Suprapubic skin (tissue), 4 donors: ENCODE results near the gene FGFR3. TPM values are rescaled to one million over a fixed set of nuclear protein-coding genes. Genes with fewer than 3 reads are reported as not detected.

Experiments used
- DNase-seq, 2 donors: peaks; one replicate each; pipeline ENCODE4 v3.0.0-alpha.2; 2019; ENCODE audit warnings: low spot score in 2 of 2
- H3K27ac ChIP-seq: fragments of 200-600 bp; sonication (generic); one replicate; pipeline ENCODE4 v1.5.1; 2019
- H3K27me3 ChIP-seq: fragments of 200-600 bp; sonication (generic); one replicate; pipeline ENCODE4 v1.5.1; 2019
- H3K36me3 ChIP-seq: fragments of 200-600 bp; sonication (generic); one replicate; pipeline ENCODE4 v1.5.1; 2019
- H3K4me1 ChIP-seq: fragments of 200-600 bp; sonication (generic); one replicate; pipeline ENCODE4 v1.5.1; 2019
- H3K4me3 ChIP-seq: fragments of 200-600 bp; sonication (generic); one replicate; pipeline ENCODE4 v1.5.1; 2019; ENCODE audit warnings: mild to moderate bottlenecking
- H3K9me3 ChIP-seq: fragments of 200-600 bp; sonication (generic); one replicate; pipeline ENCODE4 v1.5.1; 2019
- CTCF ChIP-seq, 2 donors: fragments of 200-600 bp in 1 of 2; fragments of 450-650 bp in 1 of 2; sonication (generic) in 1 of 2; IDR thresholded peaks; one replicate each; pipeline ENCODE4 v1.5.1; 2016 to 2019; ENCODE audit warnings: antibody characterized with exemption in 2 of 2, mild to moderate bottlenecking in 1 of 2, moderate library complexity in 1 of 2
- EP300 ChIP-seq: sonication (generic); formaldehyde crosslinking; IDR thresholded peaks from one replicate; pipeline ENCODE4 v1.6.1; 2017; ENCODE audit warnings: antibody characterized with exemption
- POLR2A ChIP-seq, 2 donors: fragments of 450-650 bp; IDR thresholded peaks; one replicate each; pipeline ENCODE4 v1.6.1; 2017; ENCODE audit warnings: antibody characterized with exemption in 2 of 2, mild to moderate bottlenecking in 2 of 2, moderate library complexity in 2 of 2
- POLR2AphosphoS5 ChIP-seq, 3 donors: sonication (generic); formaldehyde crosslinking; IDR thresholded peaks; one replicate each; pipeline ENCODE4 v1.6.1; 2017; ENCODE audit warnings: antibody characterized with exemption in 3 of 3
- WGBS: methylation state at CpG from one replicate; pipeline ENCODE4 v1.1.5; 2018; 5-methylcytosine and 5-hydroxymethylcytosine counted together
- total RNA-seq, 4 donors: library from RNA; depleted of rRNA; stranded (reverse); fragments of >200 nt; gene quantifications; one replicate each; pipeline ENCODE4 v1.1.0, GENCODE V29; 2016

The FGFR3 gene
- total RNA-seq, 4 donors from 2014 or later = 511 to 829 (median 662) TPM

- no peak overlapping the region for H3K27ac ChIP-seq
- H3K9me3 ChIP-seq = no peaks in the 10 kb centered on the region
- H3K4me1 ChIP-seq = peaks cover 7% of the 10 kb centered on the region
- no peak overlapping the region for H3K4me3 ChIP-seq
- no peak for TF ChIP-seq POLR2A (IDR thresholded peaks at IDR 0.05)
- TF ChIP-seq CTCF (IDR thresholded peaks at IDR 0.05) = no peak
- TF ChIP-seq EP300 = no peak
- no peak for TF ChIP-seq POLR2AphosphoS5 (IDR thresholded peaks at IDR 0.05)
- 85% methylated on average over 10 of the region's 12 CpGs for WGBS
- H3K27me3 ChIP-seq = peaks cover 4% of the 10 kb centered on the region
- no peak for DNase-seq
- peaks cover 17% of the 10 kb centered on the region for H3K36me3 ChIP-seq
Measured at GRCh38 chr4:1745697-1746096, 47.4 kb upstream of the FGFR3 start.

- H3K9me3 ChIP-seq = no peaks in the 10 kb centered on the region
- no peak overlapping the region for H3K27ac ChIP-seq
- TF ChIP-seq POLR2A (IDR thresholded peaks at IDR 0.05) (no peak), POLR2AphosphoS5 (IDR thresholded peaks at IDR 0.05) (no peak), CTCF (IDR thresholded peaks at IDR 0.05) (peak; percentile 51 to 85)
- WGBS = no CpG with 5 or more reads among the region's 17 CpGs
- peaks cover 11% of the 10 kb centered on the region for H3K36me3 ChIP-seq
- H3K27me3 ChIP-seq = peaks cover 4% of the 10 kb centered on the region
- H3K4me1 ChIP-seq = peaks cover 12% of the 10 kb centered on the region
- DNase-seq = no peak
- no peak overlapping the region for H3K4me3 ChIP-seq
Measured at GRCh38 chr4:1746265-1746691, 46.8 kb upstream of the FGFR3 start.

GRCh38 chr4:1746919-1747602 is 46.0 kb upstream of the FGFR3 start:
- no peak overlapping the region for H3K27ac ChIP-seq
- peaks cover 4% of the 10 kb centered on the region for H3K36me3 ChIP-seq
- H3K27me3 ChIP-seq = peaks cover 4% of the 10 kb centered on the region
- peaks cover 19% of the 10 kb centered on the region for H3K4me1 ChIP-seq
- no peak overlapping the region for H3K4me3 ChIP-seq
- WGBS = 100% methylated on average over 1 of the region's 33 CpGs
- no peaks in the 10 kb centered on the region for H3K9me3 ChIP-seq
- TF ChIP-seq EP300 = no peak
- no peak for DNase-seq

GRCh38 chr4:1747603-1747967 is 45.5 kb upstream of the FGFR3 start:
- H3K9me3 ChIP-seq = no peaks in the 10 kb centered on the region
- peaks cover 1% of the 10 kb centered on the region for H3K36me3 ChIP-seq
- DNase-seq = no peak
- peaks cover 25% of the 10 kb centered on the region for H3K4me1 ChIP-seq
- no peak overlapping the region for H3K4me3 ChIP-seq
- no peak overlapping the region for H3K27ac ChIP-seq
- 91% methylated on average over 16 of the region's 16 CpGs for WGBS
- peaks cover 4% of the 10 kb centered on the region for H3K27me3 ChIP-seq
- no peak for TF ChIP-seq POLR2A (IDR thresholded peaks at IDR 0.05)
- TF ChIP-seq POLR2AphosphoS5 (IDR thresholded peaks at IDR 0.05) = no peak
- no peak for TF ChIP-seq CTCF (IDR thresholded peaks at IDR 0.05)
- no peak for TF ChIP-seq EP300

GRCh38 chr4:1748465-1748995 is 44.6 kb upstream of the FGFR3 start:
- Histone ChIP-seq H3K4me3 (no peak overlapping the region), H3K27me3 (peaks cover 4% of the 10 kb centered on the region), H3K9me3 (no peaks in the 10 kb centered on the region), H3K27ac (no peak overlapping the region), H3K4me1 (peaks cover 34% of the 10 kb centered on the region), H3K36me3 (no peaks in the 10 kb centered on the region)
- TF ChIP-seq POLR2AphosphoS5 (IDR thresholded peaks at IDR 0.05) = no peak
- TF ChIP-seq CTCF (IDR thresholded peaks at IDR 0.05) = peak; percentile 42 to 75
- no peak for DNase-seq
- 1% methylated on average over 9 of the region's 29 CpGs for WGBS

- no peak for DNase-seq
- H3K4me1 ChIP-seq = peaks cover 43% of the 10 kb centered on the region
Measured at GRCh38 chr4:1749370-1749769, 43.7 kb upstream of the FGFR3 start.

More at GRCh38 chr4:1749370-1749769, 43.7 kb upstream of the FGFR3 start:
- no peaks in the 10 kb centered on the region for H3K36me3 ChIP-seq
- H3K9me3 ChIP-seq = no peaks in the 10 kb centered on the region
- H3K27ac ChIP-seq = no peak overlapping the region
- 40% methylated on average over 1 of the region's 3 CpGs for WGBS
- H3K27me3 ChIP-seq = peaks cover 4% of the 10 kb centered on the region
- H3K4me3 ChIP-seq = no peak overlapping the region
- TF ChIP-seq EP300 (no peak), CTCF (IDR thresholded peaks at IDR 0.05) (no peak), POLR2A (IDR thresholded peaks at IDR 0.05) (no peak), POLR2AphosphoS5 (IDR thresholded peaks at IDR 0.05) (no peak)
